Panc1 (cell line): Measurements from ENCODE around the gene NT5C1B.

ENCODE experiments used
- CTCF ChIP-seq: fragments of 450-650 bp; IDR thresholded peaks from 2 replicates; pipeline ENCODE4 v1.5.1; 2017; ENCODE audit warnings: mild to moderate bottlenecking
- POLR2AphosphoS5 ChIP-seq: IDR thresholded peaks from 2 replicates; pipeline ENCODE4 v1.6.1; 2012; ENCODE audit warnings: mild to moderate bottlenecking, low read depth, low read length, moderate library complexity
- REST ChIP-seq, 2 experiments: IDR thresholded peaks; 2 replicates each; pipeline ENCODE4 v1.6.1; 2011 to 2012; ENCODE audit warnings: low read depth in 2 of 2, control low read depth in 1 of 2, low read length in 1 of 2, mild to moderate bottlenecking in 1 of 2, moderate library complexity in 1 of 2; ENCODE audit not compliant: insufficient read depth in 1 of 2
- SIN3A ChIP-seq: IDR thresholded peaks from 2 replicates; pipeline ENCODE4 v1.6.1; 2012; ENCODE audit warnings: low read depth, mild to moderate bottlenecking, low read length, moderate library complexity, borderline replicate concordance; ENCODE audit not compliant: insufficient read depth

GRCh38 chr2:18614041-18614440 lies 24.7 kb upstream of the NT5C1B start:
- no peak for TF ChIP-seq REST (IDR thresholded peaks at IDR 0.05; ENCODE audit: insufficient read depth in 1 of 2, low read depth in 2 of 2, low read length in 1 of 2)
- no peak for TF ChIP-seq POLR2AphosphoS5
- TF ChIP-seq CTCF: no peak
- TF ChIP-seq SIN3A: no peak
